ENCODE data around the gene AFF3.

- TF ChIP-seq EZH2 (IDR thresholded peaks at IDR 0.05; ENCODE audit: low read depth) (no peak), CTCF (conservative IDR thresholded peaks at IDR 0.05) (no peak)
These were observed 129.8 kb downstream of the AFF3 start for GRCh38 chr2:100012561-100012960.

Data from PC-9 (cell line).